HepG2 (cell line): ENCODE data around the gene SF3A2. TPM values are rescaled to one million over a fixed set of nuclear protein-coding genes. Genes with fewer than 3 reads are reported as not detected.

Source experiments
- ARID4A ChIP-seq: sonication (generic); formaldehyde crosslinking; IDR thresholded peaks from 2 replicates; pipeline ENCODE4 v1.5.0; 2020; ENCODE audit warnings: mild to moderate bottlenecking, missing genetic modification reagents, borderline replicate concordance
- DNMT3B ChIP-seq: conservative IDR thresholded peaks from 2 replicates; pipeline ENCODE4 v1.6.1; 2016; ENCODE audit warnings: missing biosample characterization, control low read depth
- GATAD1 ChIP-seq: IDR thresholded peaks from 2 replicates; pipeline ENCODE4 v1.6.1; 2016; ENCODE audit warnings: missing genetic modification reagents, missing compliant biosample characterization
- HES4 ChIP-seq: sonication (generic); formaldehyde crosslinking; IDR thresholded peaks from 2 replicates; pipeline ENCODE4 v1.9.0; 2021; ENCODE audit warnings: mild to moderate bottlenecking, missing genetic modification reagents, borderline replicate concordance
- MYC ChIP-seq: sonication (generic); formaldehyde crosslinking; IDR thresholded peaks from 2 replicates; pipeline ENCODE4 v1.9.0; 2021; ENCODE audit warnings: missing genetic modification reagents, borderline replicate concordance
- SNAPC4 ChIP-seq: sonication (generic); formaldehyde crosslinking; IDR thresholded peaks from 2 replicates; pipeline ENCODE4 v1.4.0; 2020; ENCODE audit warnings: mild to moderate bottlenecking, missing genetic modification reagents
- ZBTB14 ChIP-seq: sonication (generic); formaldehyde crosslinking; IDR thresholded peaks from 2 replicates; pipeline ENCODE4 v1.4.0; 2020; ENCODE audit warnings: missing genetic modification reagents
- ZBTB20 ChIP-seq: sonication (generic); formaldehyde crosslinking; IDR thresholded peaks from 2 replicates; pipeline ENCODE4 v1.8.1; 2023; ENCODE audit warnings: missing genetic modification reagents, low read depth, mild to moderate bottlenecking, borderline replicate concordance
- ZBTB38 ChIP-seq: sonication (generic); formaldehyde crosslinking; IDR thresholded peaks from 2 replicates; pipeline ENCODE4 v1.5.1; 2020; ENCODE audit warnings: mild to moderate bottlenecking, missing genetic modification reagents
- ZNF609 ChIP-seq: sonication (generic); formaldehyde crosslinking; IDR thresholded peaks from 2 replicates; pipeline ENCODE4 v1.4.0; 2020; ENCODE audit warnings: mild to moderate bottlenecking, missing genetic modification reagents, borderline replicate concordance
- ZNF674 ChIP-seq: sonication (generic); formaldehyde crosslinking; IDR thresholded peaks from 2 replicates; pipeline ENCODE4 v1.5.0; 2020; ENCODE audit warnings: low read depth, mild to moderate bottlenecking, missing genetic modification reagents
- polyA plus RNA-seq, 8 experiments: library from polyadenylated mRNA; depleted of rRNA in 3 of 8; stranded (reverse) in 7 of 8; unstranded in 1 of 8; fragments of >200 nt; fragmentation: Illumina TruSeq in 4 of 8; extraction: Trizol in 4 of 8; gene quantifications; 2 replicates each; pipeline versions ENCODE4 v1.2.1 to v1.2.3, GENCODE V29; 2011 to 2016; ENCODE audit warnings: low read depth in 4 of 8, missing spikeins in 1 of 8, mixed read lengths in 1 of 8; ENCODE audit not compliant: insufficient read depth in 1 of 8
- total RNA-seq, 5 experiments: library from RNA; depleted of rRNA; stranded (reverse); fragments of >200 nt; fragmentation: Illumina TruSeq; extraction: Trizol; gene quantifications; 2 replicates each; pipeline ENCODE4 v1.2.3, GENCODE V29; 2016; ENCODE audit warnings: low read depth in 1 of 5

The SF3A2 gene
- total and polyA plus RNA-seq, 2 of the 13 experiments (the other 11 are each of a cell fraction or from before 2014, with no cell fraction given), result 8.6 to 8.8 TPM

- peak; percentile 44; the same call in 1 of the 2 replicates for TF ChIP-seq ZNF609 (CRISPR knock-in tag)
- TF ChIP-seq HES4, result 0 out of 2 replicates have a peak, but pooled peaks have one; percentile 77
- peak; percentile 60; the same call in 1 of the 2 replicates for TF ChIP-seq MYC (CRISPR knock-in tag)
- TF ChIP-seq ZNF674 (CRISPR knock-in tag), result no peak
- peak; percentile 83 for TF ChIP-seq GATAD1
- peak; percentile 96 for TF ChIP-seq ZBTB38 (CRISPR knock-in tag)
- TF ChIP-seq ZBTB14 (CRISPR knock-in tag), result no peak; the same call in 1 of the 2 replicates
- TF ChIP-seq DNMT3B (CRISPR knock-in tag), result no peak; the same call in 1 of the 2 replicates
- TF ChIP-seq ARID4A (CRISPR knock-in tag), result peak; percentile 86; the same call in 1 of the 2 replicates
- TF ChIP-seq ZBTB20 (CRISPR knock-in tag), result 0 out of 2 replicates have a peak, but pooled peaks have one; percentile 29
- no peak; the same call in 1 of the 2 replicates for TF ChIP-seq SNAPC4
These were observed 36.9 kb downstream of the SF3A2 start (continued) for GRCh38 chr19:2273356-2274184.
